SK-N-SH (cell line): ENCODE results near the gene FOXE3. TPM values are rescaled to one million over a fixed set of nuclear protein-coding genes. Genes with fewer than 3 reads are reported as not detected.

Experiments used
- CTCF ChIA-PET: fragments of 300-600, 350-600 bp; formaldehyde crosslinking; extraction: SDS; loops from one replicate; lab custom pipeline; 2021; lab: Yijun Ruan, JAX
- POLR2A ChIA-PET: fragments of 350-600 bp; sonication (Branson Sonifier 250); formaldehyde crosslinking; extraction: SDS; loops from one replicate; lab custom pipeline; 2020; ENCODE audit warnings: antibody characterized with exemption, inconsistent platforms; lab: Yijun Ruan, JAX
- DNase-seq: peaks from one replicate; pipeline ENCODE4 v3.0.0; 2012
- H2AFZ ChIP-seq: fragments of 200-600 bp; sonication (generic); 2 replicates; pipeline ENCODE4 v1.8.1; 2016; ENCODE audit warnings: antibody characterized with exemption, mild to moderate bottlenecking, low read depth
- H3F3A ChIP-seq: fragments of 200-600 bp; sonication (generic); replicated peaks from 2 replicates; pipeline ENCODE3; 2016; ENCODE audit warnings: antibody characterized with exemption, mild to moderate bottlenecking; ENCODE audit not compliant: insufficient read depth
- H3K27ac ChIP-seq, 2 experiments: fragments of 200-500 bp in 1 of 2; fragments of 200-600 bp in 1 of 2; sonication (Bioruptor generic) in 1 of 2; sonication (generic), shearing (Covaris generic) in 1 of 2; 2 replicates each; pipeline versions ENCODE4 v1.5.1 to v1.6.1; 2014 to 2016; ENCODE audit warnings: low read depth in 2 of 2, inconsistent platforms in 1 of 2, low read length in 1 of 2, mild to moderate bottlenecking in 1 of 2, mixed read lengths in 1 of 2
- H3K27me3 ChIP-seq: fragments of 200-600 bp; sonication (generic), shearing (Covaris generic); 2 replicates; pipeline ENCODE4 v1.6.1; 2016; ENCODE audit warnings: mixed run types; ENCODE audit not compliant: insufficient read depth
- H3K36me3 ChIP-seq, 2 experiments: fragments of 200-500 bp in 1 of 2; fragments of 200-600 bp in 1 of 2; sonication (Bioruptor generic) in 1 of 2; sonication (generic) in 1 of 2; replicated peaks in 1 of 2; 2 replicates each; pipeline versions ENCODE3 to v1.5.1; 2014 to 2016; ENCODE audit warnings: low read length in 1 of 2, mild to moderate bottlenecking in 1 of 2; ENCODE audit not compliant: insufficient read depth in 2 of 2, control insufficient read depth in 1 of 2
- H3K4me1 ChIP-seq, 2 experiments: fragments of 200-500 bp in 1 of 2; fragments of 200-600 bp in 1 of 2; sonication (Bioruptor generic) in 1 of 2; sonication (generic), shearing (Covaris generic) in 1 of 2; 2 replicates each; pipeline versions ENCODE4 v1.5.1 to v1.6.1; 2014 to 2016; ENCODE audit warnings: low read depth in 1 of 2, low read length in 1 of 2, mixed run types in 1 of 2; ENCODE audit not compliant: insufficient read depth in 2 of 2, control insufficient read depth in 1 of 2
- H3K4me2 ChIP-seq: fragments of 200-600 bp; sonication (generic), shearing (Covaris generic); 2 replicates; pipeline ENCODE4 v1.6.1; 2017; ENCODE audit warnings: mixed run types
- H3K4me3 ChIP-seq, 2 experiments: fragments of 200-500 bp in 1 of 2; fragments of 200-600 bp in 1 of 2; sonication (Bioruptor generic) in 1 of 2; sonication (generic), shearing (Covaris generic) in 1 of 2; 2 replicates each; pipeline versions ENCODE4 v1.5.1 to v1.8.1; 2014 to 2016; ENCODE audit warnings: low read depth in 2 of 2, inconsistent platforms in 1 of 2, low read length in 1 of 2, mild to moderate bottlenecking in 1 of 2, mixed read lengths in 1 of 2, moderate library complexity in 1 of 2
- H3K79me2 ChIP-seq: fragments of 200-600 bp; sonication (generic); 2 replicates; pipeline ENCODE4 v1.8.1; 2017; ENCODE audit warnings: mild to moderate bottlenecking; ENCODE audit not compliant: insufficient read depth
- H3K9ac ChIP-seq: fragments of 200-600 bp; sonication (generic); 2 replicates; pipeline ENCODE4 v1.6.1; 2017; ENCODE audit warnings: mixed run types
- H3K9me2 ChIP-seq: fragments of 200-600 bp; sonication (generic); 2 replicates; pipeline ENCODE4 v1.6.1; 2017; ENCODE audit warnings: mixed run types
- H3K9me3 ChIP-seq: fragments of 200-600 bp; sonication (generic); 2 replicates; pipeline ENCODE4 v1.6.1; 2017; ENCODE audit warnings: mixed run types, mild to moderate bottlenecking, moderate library complexity
- H4K20me1 ChIP-seq: fragments of 200-600 bp; sonication (generic); 2 replicates; pipeline ENCODE4 v1.6.1; 2017; ENCODE audit warnings: mild to moderate bottlenecking, mixed run types; ENCODE audit not compliant: insufficient read depth
- CTCF ChIP-seq: fragments of 200-600 bp; sonication (generic); IDR thresholded peaks from 2 replicates; pipeline ENCODE4 v1.6.1; 2017; ENCODE audit warnings: antibody characterized with exemption, mild to moderate bottlenecking, moderate library complexity
- ELF1 ChIP-seq: IDR thresholded peaks from 2 replicates; pipeline ENCODE4 v1.4.0; 2012
- EP300 ChIP-seq, 2 experiments: IDR thresholded peaks; 2 replicates each; pipeline versions ENCODE4 v1.4.0 to v1.6.1; 2012; ENCODE audit warnings: borderline replicate concordance in 1 of 2, low read depth in 1 of 2, low read length in 1 of 2
- EZH2phosphoT487 ChIP-seq: fragments of 200-600 bp; sonication (generic); IDR thresholded peaks from 2 replicates; pipeline ENCODE4 v1.6.1; 2017; ENCODE audit warnings: low read depth, mixed run types, mild to moderate bottlenecking, antibody characterized with exemption, moderate library complexity, borderline replicate concordance
- GATA2 ChIP-seq: sonication (generic); formaldehyde crosslinking; IDR thresholded peaks from 2 replicates; pipeline ENCODE4 v1.5.0; 2020; ENCODE audit warnings: mild to moderate bottlenecking, missing genetic modification reagents
- IRF3 ChIP-seq: fragments of 150-350 bp; IDR thresholded peaks from 2 replicates; pipeline ENCODE4 v1.6.1; 2016; ENCODE audit warnings: mild to moderate bottlenecking, low read depth, low read length
- JUND ChIP-seq: IDR thresholded peaks from 2 replicates; pipeline ENCODE4 v1.4.0; 2012
- MAX ChIP-seq: IDR thresholded peaks from 2 replicates; pipeline ENCODE4 v1.4.0; 2012; ENCODE audit warnings: low read depth
- NFIC ChIP-seq: IDR thresholded peaks from 2 replicates; pipeline ENCODE4 v1.4.0; 2012; ENCODE audit warnings: borderline replicate concordance
- NRF1 ChIP-seq: IDR thresholded peaks from 2 replicates; pipeline ENCODE4 v1.6.1; 2012; ENCODE audit warnings: low read depth, mild to moderate bottlenecking, low read length
- RAD21 ChIP-seq: IDR thresholded peaks from 2 replicates; pipeline ENCODE4 v1.6.1; 2012; ENCODE audit warnings: mild to moderate bottlenecking, low read length
- RCOR1 ChIP-seq: fragments of 150-350 bp; IDR thresholded peaks from 2 replicates; pipeline ENCODE4 v1.6.1; 2017; ENCODE audit warnings: antibody characterized with exemption, low read length
- RFX5 ChIP-seq: IDR thresholded peaks from 2 replicates; pipeline ENCODE4 v1.6.1; 2012; ENCODE audit warnings: mild to moderate bottlenecking, improper control_type of control experiment, low read length
- RXRA ChIP-seq: IDR thresholded peaks from 2 replicates; pipeline ENCODE4 v1.4.0; 2012; ENCODE audit warnings: low read depth, mild to moderate bottlenecking, borderline replicate concordance
- SMC3 ChIP-seq: IDR thresholded peaks from 2 replicates; pipeline ENCODE4 v1.6.1; 2012; ENCODE audit warnings: low read depth, low read length, improper control_type of control experiment
- TEAD4 ChIP-seq: IDR thresholded peaks from 2 replicates; pipeline ENCODE4 v1.4.0; 2012; ENCODE audit warnings: mild to moderate bottlenecking, borderline replicate concordance; ENCODE audit not compliant: insufficient read depth
- WGBS: methylation state at CpG from one replicate; pipeline ENCODE4 v1.1.6; 2017; ENCODE audit warnings: low lambda C conversion rate; 5-methylcytosine and 5-hydroxymethylcytosine counted together
- polyA plus RNA-seq, 3 experiments: library from polyadenylated mRNA; depleted of rRNA; stranded (reverse); fragments of >200 nt; gene quantifications; 2 replicates each; pipeline ENCODE4 v1.2.3, GENCODE V29; 2012
- TF ChIP-seq, protein P1 (sequence below): IDR thresholded peaks from 2 replicates; pipeline ENCODE4 v1.4.0; 2012; ENCODE audit warnings: low read depth, borderline replicate concordance
- TF ChIP-seq, protein P2 (sequence below): IDR thresholded peaks from 2 replicates; pipeline ENCODE4 v1.6.1; 2012; ENCODE audit warnings: mild to moderate bottlenecking, low read depth, low read length, moderate library complexity

FOXE3 gene
- polyA plus RNA-seq, 1 of the 3 experiments (the other 2 are of a cell fraction) = not detected

- Histone ChIP-seq H3K9me3 (no peaks in the 10 kb centered on the region), H3K27me3 (no peaks in the 10 kb centered on the region), H2AFZ (no peak overlapping the region), H3K4me3 (no peak overlapping the region), H3K4me1 (no peaks in the 10 kb centered on the region), H3K9ac (no peak overlapping the region), H3F3A (no peaks in the 10 kb centered on the region), H3K79me2 (no peaks in the 10 kb centered on the region), H3K36me3 (no peaks in the 10 kb centered on the region), H3K27ac (no peak overlapping the region), H3K9me2 (no peaks in the 10 kb centered on the region), H4K20me1 (no peaks in the 10 kb centered on the region), H3K4me2 (no peak overlapping the region)
- no peak for DNase-seq
- WGBS = 89% methylated on average over 5 of the region's 5 CpGs
- CTCF ChIA-PET = interaction anchor here (0.8 to 3.6 kb wide), 6 partner anchors 14 to 333 kb away, joined by 3 to 18 read pairs (median 5); no protein-coding TSS in a partner anchor
- TF ChIP-seq RXRA (no peak), CTCF (no peak), EP300 (IDR thresholded peaks at IDR 0.05; ENCODE audit: borderline replicate concordance in 1 of 2, low read depth in 1 of 2, low read length in 1 of 2) (no peak), SMC3 (no peak), EZH2phosphoT487 (no peak), ELF1 (no peak), NFIC (no peak), JUND (no peak), TEAD4 (no peak)
- POLR2A ChIA-PET = no interaction called here
Measured at GRCh38 chr1:47406966-47407365, 9.1 kb upstream of the FOXE3 start.

GRCh38 chr1:47407481-47407880 lies 8.6 kb upstream of the FOXE3 start:
- CTCF ChIA-PET = interaction anchor here (0.8 to 3.6 kb wide), 8 partner anchors 10 to 332 kb away, joined by 3 to 18 read pairs (median 4); no protein-coding TSS in a partner anchor
- Histone ChIP-seq H3K36me3 (no peaks in the 10 kb centered on the region), H3K27me3 (no peaks in the 10 kb centered on the region), H3K79me2 (no peaks in the 10 kb centered on the region), H3K4me3 (no peak overlapping the region), H3F3A (no peaks in the 10 kb centered on the region), H3K9me3 (no peaks in the 10 kb centered on the region), H3K9me2 (no peaks in the 10 kb centered on the region), H4K20me1 (no peaks in the 10 kb centered on the region), H3K9ac (no peak overlapping the region), H2AFZ (no peak overlapping the region), H3K4me2 (no peak overlapping the region), H3K27ac (no peak overlapping the region), H3K4me1 (no peaks in the 10 kb centered on the region)
- WGBS = 68% methylated on average over 3 of the region's 3 CpGs
- no peak for DNase-seq
- POLR2A ChIA-PET = no interaction called here
- TF ChIP-seq EZH2phosphoT487 (no peak), NFIC (no peak), RAD21 (no peak), RFX5 (no peak), CTCF (no peak), MAX (no peak), RCOR1 (no peak), GATA2 (CRISPR knock-in tag) (no peak), RXRA (no peak), JUND (no peak), IRF3 (no peak), NRF1 (no peak)
- TF ChIP-seq, protein P1, sequence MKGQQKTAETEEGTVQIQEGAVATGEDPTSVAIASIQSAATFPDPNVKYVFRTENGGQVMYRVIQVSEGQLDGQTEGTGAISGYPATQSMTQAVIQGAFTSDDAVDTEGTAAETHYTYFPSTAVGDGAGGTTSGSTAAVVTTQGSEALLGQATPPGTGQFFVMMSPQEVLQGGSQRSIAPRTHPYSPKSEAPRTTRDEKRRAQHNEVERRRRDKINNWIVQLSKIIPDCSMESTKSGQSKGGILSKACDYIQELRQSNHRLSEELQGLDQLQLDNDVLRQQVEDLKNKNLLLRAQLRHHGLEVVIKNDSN = no peak
- TF ChIP-seq, protein P2, sequence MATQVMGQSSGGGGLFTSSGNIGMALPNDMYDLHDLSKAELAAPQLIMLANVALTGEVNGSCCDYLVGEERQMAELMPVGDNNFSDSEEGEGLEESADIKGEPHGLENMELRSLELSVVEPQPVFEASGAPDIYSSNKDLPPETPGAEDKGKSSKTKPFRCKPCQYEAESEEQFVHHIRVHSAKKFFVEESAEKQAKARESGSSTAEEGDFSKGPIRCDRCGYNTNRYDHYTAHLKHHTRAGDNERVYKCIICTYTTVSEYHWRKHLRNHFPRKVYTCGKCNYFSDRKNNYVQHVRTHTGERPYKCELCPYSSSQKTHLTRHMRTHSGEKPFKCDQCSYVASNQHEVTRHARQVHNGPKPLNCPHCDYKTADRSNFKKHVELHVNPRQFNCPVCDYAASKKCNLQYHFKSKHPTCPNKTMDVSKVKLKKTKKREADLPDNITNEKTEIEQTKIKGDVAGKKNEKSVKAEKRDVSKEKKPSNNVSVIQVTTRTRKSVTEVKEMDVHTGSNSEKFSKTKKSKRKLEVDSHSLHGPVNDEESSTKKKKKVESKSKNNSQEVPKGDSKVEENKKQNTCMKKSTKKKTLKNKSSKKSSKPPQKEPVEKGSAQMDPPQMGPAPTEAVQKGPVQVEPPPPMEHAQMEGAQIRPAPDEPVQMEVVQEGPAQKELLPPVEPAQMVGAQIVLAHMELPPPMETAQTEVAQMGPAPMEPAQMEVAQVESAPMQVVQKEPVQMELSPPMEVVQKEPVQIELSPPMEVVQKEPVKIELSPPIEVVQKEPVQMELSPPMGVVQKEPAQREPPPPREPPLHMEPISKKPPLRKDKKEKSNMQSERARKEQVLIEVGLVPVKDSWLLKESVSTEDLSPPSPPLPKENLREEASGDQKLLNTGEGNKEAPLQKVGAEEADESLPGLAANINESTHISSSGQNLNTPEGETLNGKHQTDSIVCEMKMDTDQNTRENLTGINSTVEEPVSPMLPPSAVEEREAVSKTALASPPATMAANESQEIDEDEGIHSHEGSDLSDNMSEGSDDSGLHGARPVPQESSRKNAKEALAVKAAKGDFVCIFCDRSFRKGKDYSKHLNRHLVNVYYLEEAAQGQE = no peak
